Parathyroid adenoma (tissue), 2 donors: ENCODE results near the gene MR1.

ENCODE experiments used
- H2AFZ ChIP-seq: fragments of 300-600 bp; sonication (generic); one replicate; pipeline ENCODE4 v1.7.0; 2017; ENCODE audit warnings: antibody characterized with exemption, mild to moderate bottlenecking
- H3K27ac ChIP-seq: fragments of 300-600 bp; sonication (generic); one replicate; pipeline ENCODE4 v1.7.0; 2017
- H3K27me3 ChIP-seq: fragments of 300-600 bp; sonication (generic); one replicate; pipeline ENCODE4 v1.7.0; 2017; ENCODE audit warnings: low read length; ENCODE audit not compliant: control insufficient read depth, insufficient read depth
- H3K36me3 ChIP-seq: fragments of 300-600 bp; sonication (generic); one replicate; pipeline ENCODE4 v1.7.0; 2017; ENCODE audit warnings: low read length; ENCODE audit not compliant: control insufficient read depth, insufficient read depth
- H3K4me1 ChIP-seq: fragments of 300-600 bp; sonication (generic); one replicate; pipeline ENCODE4 v1.7.0; 2017; ENCODE audit warnings: control low read depth
- H3K4me2 ChIP-seq: fragments of 300-600 bp; sonication (generic); one replicate; pipeline ENCODE4 v1.7.0; 2017; ENCODE audit warnings: low read length
- H3K4me3 ChIP-seq: fragments of 300-600 bp; sonication (generic); one replicate; pipeline ENCODE4 v1.7.0; 2017; ENCODE audit warnings: low read depth, low read length
- H3K79me2 ChIP-seq: fragments of 300-600 bp; sonication (generic); one replicate; pipeline ENCODE4 v1.7.0; 2017; ENCODE audit warnings: control low read depth
- H3K9ac ChIP-seq: fragments of 300-600 bp; sonication (generic); one replicate; pipeline ENCODE4 v1.7.0; 2017; ENCODE audit warnings: mild to moderate bottlenecking
- H3K9me3 ChIP-seq: fragments of 300-600 bp; sonication (generic); one replicate; pipeline ENCODE4 v1.7.0; 2017; ENCODE audit warnings: low read length; ENCODE audit not compliant: control insufficient read depth
- TF ChIP-seq, protein P1 (sequence below): fragments of 300-600 bp; sonication (generic); IDR thresholded peaks from one replicate; pipeline ENCODE4 v1.7.0; 2017; ENCODE audit warnings: antibody characterized with exemption, mild to moderate bottlenecking
- donor health status: primary hyperparathyroidism.

MR1 gene

DNA sequence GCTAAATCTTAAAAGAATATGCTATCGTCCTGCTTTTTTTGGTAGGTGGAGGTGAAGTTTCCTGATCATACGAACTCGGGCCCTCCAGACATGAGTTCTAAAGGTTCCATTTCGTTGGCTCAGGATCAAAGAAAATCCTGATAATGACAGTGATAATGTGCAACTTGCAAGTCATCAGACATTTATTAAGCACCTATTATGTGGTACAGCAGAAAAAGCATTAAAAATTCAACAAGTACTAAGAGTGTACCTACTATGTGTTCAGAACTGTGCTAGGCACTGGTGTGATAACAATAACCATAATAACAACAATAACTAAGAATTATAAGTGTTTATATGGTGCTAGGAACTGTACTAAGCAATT lies 50.8 kb downstream of the MR1 start:
- H3K27me3 ChIP-seq = no peaks in the 10 kb centered on the region
- H3K9me3 ChIP-seq = no peaks in the 10 kb centered on the region
- H3K36me3 ChIP-seq = no peaks in the 10 kb centered on the region
- no peaks in the 10 kb centered on the region for H3K4me1 ChIP-seq
- no peak overlapping the region for H2AFZ ChIP-seq
- no peak overlapping the region for H3K4me2 ChIP-seq
- no peak overlapping the region for H3K27ac ChIP-seq
- TF ChIP-seq, protein P1, sequence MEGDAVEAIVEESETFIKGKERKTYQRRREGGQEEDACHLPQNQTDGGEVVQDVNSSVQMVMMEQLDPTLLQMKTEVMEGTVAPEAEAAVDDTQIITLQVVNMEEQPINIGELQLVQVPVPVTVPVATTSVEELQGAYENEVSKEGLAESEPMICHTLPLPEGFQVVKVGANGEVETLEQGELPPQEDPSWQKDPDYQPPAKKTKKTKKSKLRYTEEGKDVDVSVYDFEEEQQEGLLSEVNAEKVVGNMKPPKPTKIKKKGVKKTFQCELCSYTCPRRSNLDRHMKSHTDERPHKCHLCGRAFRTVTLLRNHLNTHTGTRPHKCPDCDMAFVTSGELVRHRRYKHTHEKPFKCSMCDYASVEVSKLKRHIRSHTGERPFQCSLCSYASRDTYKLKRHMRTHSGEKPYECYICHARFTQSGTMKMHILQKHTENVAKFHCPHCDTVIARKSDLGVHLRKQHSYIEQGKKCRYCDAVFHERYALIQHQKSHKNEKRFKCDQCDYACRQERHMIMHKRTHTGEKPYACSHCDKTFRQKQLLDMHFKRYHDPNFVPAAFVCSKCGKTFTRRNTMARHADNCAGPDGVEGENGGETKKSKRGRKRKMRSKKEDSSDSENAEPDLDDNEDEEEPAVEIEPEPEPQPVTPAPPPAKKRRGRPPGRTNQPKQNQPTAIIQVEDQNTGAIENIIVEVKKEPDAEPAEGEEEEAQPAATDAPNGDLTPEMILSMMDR = no peak
- H3K79me2 ChIP-seq = no peaks in the 10 kb centered on the region
- no peak overlapping the region for H3K4me3 ChIP-seq
- H3K9ac ChIP-seq = no peak overlapping the region

DNA sequence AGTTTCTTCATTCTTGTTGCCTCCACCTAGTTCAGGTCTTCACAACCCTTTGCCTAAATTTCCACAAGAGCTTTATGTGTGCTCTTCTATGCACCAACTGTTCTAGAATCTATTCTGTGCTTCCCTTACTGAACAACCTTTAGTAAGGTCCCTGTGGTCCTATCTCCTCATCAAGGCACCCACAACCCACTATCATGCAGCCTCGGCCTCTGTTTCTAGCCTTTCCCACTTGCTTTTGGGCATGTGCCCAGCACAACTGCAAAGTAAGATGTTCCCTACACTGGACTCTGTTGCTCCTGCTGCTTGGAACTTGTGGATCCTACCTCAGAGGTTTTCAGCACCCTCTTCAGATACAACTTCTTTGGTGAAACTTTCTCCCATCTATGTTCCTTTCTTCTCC lies 52.3 kb downstream of the MR1 start:
- H3K4me3 ChIP-seq = no peak overlapping the region

DNA sequence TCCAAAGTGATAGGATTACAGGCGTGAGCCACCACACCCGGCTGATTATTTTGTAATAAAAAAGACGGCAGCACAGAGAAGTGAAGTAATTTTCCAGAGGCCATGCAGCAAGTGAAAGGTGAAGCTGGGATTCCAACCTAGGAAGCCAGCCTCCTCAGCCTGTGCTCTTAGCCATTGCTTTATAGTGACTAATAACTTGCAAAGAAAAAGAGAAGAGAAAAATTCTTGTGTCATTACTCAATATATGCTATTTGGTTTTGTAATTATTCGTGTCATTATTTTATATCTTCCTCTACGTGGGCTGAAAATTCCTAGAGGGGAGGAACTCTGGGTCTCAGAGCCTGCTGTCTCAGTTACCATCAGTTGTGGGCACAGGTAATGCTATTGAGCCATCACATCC lies 53.1 kb downstream of the MR1 start:
- Histone ChIP-seq H3K27ac (no peak overlapping the region), H3K4me1 (no peaks in the 10 kb centered on the region), H2AFZ (no peak overlapping the region), H3K36me3 (no peaks in the 10 kb centered on the region), H3K79me2 (peaks cover under 1% of the 10 kb centered on the region), H3K4me3 (no peak overlapping the region), H3K9ac (no peak overlapping the region), H3K9me3 (no peaks in the 10 kb centered on the region), H3K4me2 (no peak overlapping the region), H3K27me3 (no peaks in the 10 kb centered on the region)
- TF ChIP-seq, protein P1 = no peak

More for the DNA sequence above, 52.3 kb downstream of the MR1 start:
- no peak overlapping the region for H3K4me2 ChIP-seq
- no peaks in the 10 kb centered on the region for H3K9me3 ChIP-seq
- TF ChIP-seq, protein P1 = no peak
- H3K36me3 ChIP-seq = no peaks in the 10 kb centered on the region
- no peak overlapping the region for H2AFZ ChIP-seq
- H3K9ac ChIP-seq = no peak overlapping the region
- H3K27me3 ChIP-seq = no peaks in the 10 kb centered on the region
- no peaks in the 10 kb centered on the region for H3K79me2 ChIP-seq
- no peak overlapping the region for H3K27ac ChIP-seq
- H3K4me1 ChIP-seq = no peaks in the 10 kb centered on the region

DNA sequence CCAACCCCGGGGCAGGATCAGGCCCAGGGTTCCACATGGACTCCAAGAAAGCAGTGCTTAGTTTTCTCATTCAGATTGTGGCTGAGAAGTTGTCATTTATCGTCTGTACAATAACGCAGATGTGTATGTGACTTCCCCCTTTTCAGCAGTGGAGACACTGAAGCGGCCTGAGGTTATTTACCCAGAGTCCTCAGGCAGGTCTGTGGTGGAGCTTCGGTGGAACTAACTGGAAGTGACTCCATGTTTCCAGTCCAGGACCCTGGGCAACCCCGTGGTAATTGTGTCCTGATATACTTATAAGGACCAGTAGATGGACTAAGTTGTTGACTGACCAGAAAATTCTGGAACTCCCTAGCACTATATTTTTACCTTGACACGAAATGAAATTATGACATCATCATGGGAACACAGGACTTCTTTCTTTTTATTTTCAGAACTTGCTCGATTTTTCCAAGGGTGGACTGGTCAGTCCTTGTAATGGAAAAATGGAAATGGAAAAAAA lies 53.7 kb downstream of the MR1 start:
- no peak overlapping the region for H3K27ac ChIP-seq
- no peaks in the 10 kb centered on the region for H3K36me3 ChIP-seq
- no peak overlapping the region for H3K4me2 ChIP-seq
- no peaks in the 10 kb centered on the region for H3K27me3 ChIP-seq
- H2AFZ ChIP-seq = no peak overlapping the region
- H3K4me1 ChIP-seq = no peaks in the 10 kb centered on the region
- H3K9ac ChIP-seq = no peak overlapping the region
- no peak overlapping the region for H3K4me3 ChIP-seq
- H3K9me3 ChIP-seq = no peaks in the 10 kb centered on the region
- H3K79me2 ChIP-seq = peaks cover 2% of the 10 kb centered on the region
- TF ChIP-seq, protein P1 = no peak
